Liver (tissue), 3 donors: ENCODE measurements around the gene SGMS1.

ENCODE experiments used
- CTCF ChIP-seq: fragments of 150-350 bp; IDR thresholded peaks from 2 replicates; pipeline ENCODE4 v1.5.1; 2017; ENCODE audit warnings: improper control_type of control experiment, low read depth, low read length; ENCODE audit not compliant: missing input control
- EGR1 ChIP-seq, 2 donors: IDR thresholded peaks; 2 replicates each; pipeline ENCODE4 v1.6.1; 2016 to 2018; ENCODE audit warnings: antibody characterized with exemption in 2 of 2, low read depth in 2 of 2
- GABPA ChIP-seq, 2 donors: IDR thresholded peaks in 1 of 2; conservative IDR thresholded peaks in 1 of 2; 2 replicates each; pipeline ENCODE4 v1.6.1; 2016; ENCODE audit warnings: antibody characterized with exemption in 2 of 2, mild to moderate bottlenecking in 1 of 2, moderate library complexity in 1 of 2
- HNF4A ChIP-seq, 2 donors: conservative IDR thresholded peaks; 2 replicates each; pipeline ENCODE4 v1.6.1; 2016; ENCODE audit warnings: antibody characterized with exemption in 2 of 2, mild to moderate bottlenecking in 2 of 2
- MAX ChIP-seq: IDR thresholded peaks from 2 replicates; pipeline ENCODE4 v1.6.1; 2016; ENCODE audit warnings: antibody characterized with exemption
- REST ChIP-seq: IDR thresholded peaks from 2 replicates; pipeline ENCODE4 v1.6.1; 2016; ENCODE audit warnings: antibody characterized with exemption, mild to moderate bottlenecking
- TAF1 ChIP-seq: conservative IDR thresholded peaks from 2 replicates; pipeline ENCODE4 v1.6.1; 2016; ENCODE audit warnings: antibody characterized with exemption, mild to moderate bottlenecking
- YY1 ChIP-seq: IDR thresholded peaks from 2 replicates; pipeline ENCODE4 v1.6.1; 2016; ENCODE audit warnings: antibody characterized with exemption, mild to moderate bottlenecking
- ZBTB33 ChIP-seq: IDR thresholded peaks from 2 replicates; pipeline ENCODE4 v1.6.1; 2016; ENCODE audit warnings: antibody characterized with exemption
- donor health status: healthy.
- donor health status: healthy.

- TF ChIP-seq GABPA (IDR thresholded peaks at IDR 0.05 in 1 of 2, conservative IDR thresholded peaks at IDR 0.05 in 1 of 2) (no peak), CTCF (no peak), YY1 (no peak), HNF4A (conservative IDR thresholded peaks at IDR 0.05) (no peak), REST (no peak), EGR1 (IDR thresholded peaks at IDR 0.05; ENCODE audit: low read depth in 2 of 2) (no peak), MAX (no peak), ZBTB33 (no peak), TAF1 (no peak)
Observed at GRCh38 chr10:50333872-50334271, 289.9 kb downstream of the SGMS1 start.
